ENCODE data around the gene BCAP31. TPM values are rescaled to one million over a fixed set of nuclear protein-coding genes. Genes with fewer than 3 reads are reported as not detected.
"Not testable (repeated sequence)": the region's sequence is repeated elsewhere in the genome, so short reads cannot be mapped to it uniquely, and the experiment has no call there.

Gene BCAP31
- total RNA-seq, 1 donor from 2014 or later: 219 TPM

DNA sequence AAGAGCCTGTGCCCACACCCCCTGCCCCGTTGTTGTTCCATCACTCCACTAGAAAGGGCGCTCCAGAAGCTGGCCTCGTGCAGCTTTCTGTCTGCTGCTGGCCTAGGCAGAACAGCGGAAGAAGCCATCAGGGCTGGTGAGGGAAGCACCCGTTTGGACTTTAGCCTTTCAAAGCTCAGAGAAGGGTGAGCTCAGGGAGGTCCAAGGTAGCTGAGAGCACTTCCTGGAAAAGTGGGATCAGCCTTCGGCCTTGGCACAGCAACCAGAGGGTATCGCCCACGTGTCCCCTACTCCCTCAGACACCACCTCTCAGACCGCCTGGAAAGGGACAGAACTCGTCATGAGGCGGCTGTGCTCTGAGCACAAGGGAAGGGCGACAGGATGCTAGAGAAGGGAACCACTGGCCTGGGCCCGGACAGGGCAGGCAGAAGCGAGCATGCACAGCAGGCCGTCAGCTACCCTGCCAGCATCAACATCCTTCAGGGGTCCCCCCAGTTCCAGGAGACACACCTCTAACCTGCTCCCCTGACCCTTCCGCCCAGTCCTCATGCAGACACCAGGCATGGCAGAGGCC is 24.9 kb downstream of the BCAP31 start:
- H3K9ac ChIP-seq (ENCODE audit: low read length); DNase-seq (ENCODE audit: low read depth); H3K4me1 Mint-ChIP-seq (ENCODE audit: low read depth, unreplicated experiment); H3K27ac Mint-ChIP-seq (ENCODE audit: unreplicated experiment); H3K9me3 Mint-ChIP-seq (ENCODE audit: unreplicated experiment); H3K36me3 ChIP-seq (ENCODE audit: insufficient read depth, low read length); H3K27me3 Mint-ChIP-seq (ENCODE audit: low read depth, unreplicated experiment); H3K27ac ChIP-seq (ENCODE audit: low read depth, low read length); H3K4me3 ChIP-seq (ENCODE audit: insufficient read depth, low read depth, low read length); H3K4me1 ChIP-seq (ENCODE audit: insufficient read depth, low read length); H3K4me2 ChIP-seq (ENCODE audit: low read length); H3K9me3 ChIP-seq (ENCODE audit: insufficient read depth, low read depth, low read length); H3K79me2 ChIP-seq (ENCODE audit: insufficient read depth, low read length); H4K20me1 ChIP-seq (ENCODE audit: insufficient read depth, low read length); H2AFZ ChIP-seq (ENCODE audit: low read depth, low read length); FAIRE-seq; H3K4me3 Mint-ChIP-seq (ENCODE audit: unreplicated experiment); H3K27me3 ChIP-seq (ENCODE audit: insufficient read depth, low read length); H3K36me3 Mint-ChIP-seq (ENCODE audit: low read depth, unreplicated experiment): not testable (repeated sequence)

DNA sequence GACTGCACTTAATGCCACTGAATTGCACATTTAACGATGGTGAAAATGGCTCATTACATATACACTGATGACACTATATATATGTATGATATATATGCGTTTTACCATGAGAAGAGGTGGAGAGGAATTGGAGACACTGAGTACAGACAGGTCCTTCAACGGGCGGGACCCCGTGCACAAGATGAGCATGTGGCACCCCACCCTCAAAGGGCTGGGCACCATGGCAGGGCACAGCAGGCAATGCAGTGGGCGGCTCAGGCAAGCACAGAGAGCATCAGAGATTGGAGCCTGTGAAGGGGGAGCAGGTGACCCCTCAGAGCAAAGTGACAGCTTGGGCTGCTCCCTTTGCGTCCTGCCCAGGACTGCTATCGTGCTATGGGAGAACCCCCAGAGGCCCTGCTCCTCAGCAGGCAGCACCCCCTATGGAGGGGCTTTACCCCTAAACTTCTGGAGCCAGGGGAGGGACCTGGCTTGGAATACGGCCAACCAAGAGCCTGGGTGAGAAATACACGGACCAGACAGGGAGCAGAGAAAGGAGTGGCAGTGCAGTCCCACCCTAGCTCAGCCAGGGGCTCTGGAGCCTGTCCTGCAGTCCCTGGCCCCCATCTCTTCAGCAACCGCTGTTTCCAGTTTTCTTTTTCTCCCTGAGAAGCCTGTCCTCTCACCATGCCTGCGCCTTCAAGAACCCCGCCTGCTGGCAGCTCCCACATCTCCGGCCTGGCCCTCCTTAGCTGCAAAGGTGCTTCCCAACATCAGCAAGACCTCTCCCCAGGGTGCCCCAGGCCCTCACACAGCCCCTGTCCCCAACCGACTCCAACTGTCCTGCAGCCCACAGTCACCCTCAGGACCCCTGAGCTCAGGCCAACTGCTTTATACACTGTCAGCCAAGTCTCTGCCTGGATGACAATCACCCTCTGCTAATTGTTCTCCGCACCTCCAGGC is 26.0 kb downstream of the BCAP31 start:
- no peaks in the 10 kb centered on the region for H3K79me2 ChIP-seq (ENCODE audit: insufficient read depth, low read length)
- H3K4me2 ChIP-seq (ENCODE audit: low read length): no peak overlapping the region
- H3K36me3 ChIP-seq (ENCODE audit: insufficient read depth, low read length): no peaks in the 10 kb centered on the region
- no peaks in the 10 kb centered on the region for H4K20me1 ChIP-seq (ENCODE audit: insufficient read depth, low read length)
- Mint-ChIP-seq H3K4me1 (ENCODE audit: low read depth, unreplicated experiment) (no peaks in the 10 kb centered on the region), H3K27me3 (ENCODE audit: low read depth, unreplicated experiment) (no peaks in the 10 kb centered on the region), H3K4me3 (ENCODE audit: unreplicated experiment) (peak overlapping the region; percentile 45), H3K36me3 (ENCODE audit: low read depth, unreplicated experiment) (peaks cover 4% of the 10 kb centered on the region), H3K27ac (ENCODE audit: unreplicated experiment) (peak overlapping the region; percentile 47), H3K9me3 (ENCODE audit: unreplicated experiment) (no peaks in the 10 kb centered on the region)
- H3K4me1 ChIP-seq (ENCODE audit: insufficient read depth, low read length): peaks cover 2% of the 10 kb centered on the region
- no peaks in the 10 kb centered on the region for H3K9me3 ChIP-seq (ENCODE audit: insufficient read depth, low read depth, low read length)
- H3K27me3 ChIP-seq (ENCODE audit: insufficient read depth, low read length): no peaks in the 10 kb centered on the region
- DNase-seq (ENCODE audit: low read depth): no peak
- no peak for FAIRE-seq
- H3K27ac ChIP-seq (ENCODE audit: low read depth, low read length): no peak overlapping the region
- TF ChIP-seq, protein P1, sequence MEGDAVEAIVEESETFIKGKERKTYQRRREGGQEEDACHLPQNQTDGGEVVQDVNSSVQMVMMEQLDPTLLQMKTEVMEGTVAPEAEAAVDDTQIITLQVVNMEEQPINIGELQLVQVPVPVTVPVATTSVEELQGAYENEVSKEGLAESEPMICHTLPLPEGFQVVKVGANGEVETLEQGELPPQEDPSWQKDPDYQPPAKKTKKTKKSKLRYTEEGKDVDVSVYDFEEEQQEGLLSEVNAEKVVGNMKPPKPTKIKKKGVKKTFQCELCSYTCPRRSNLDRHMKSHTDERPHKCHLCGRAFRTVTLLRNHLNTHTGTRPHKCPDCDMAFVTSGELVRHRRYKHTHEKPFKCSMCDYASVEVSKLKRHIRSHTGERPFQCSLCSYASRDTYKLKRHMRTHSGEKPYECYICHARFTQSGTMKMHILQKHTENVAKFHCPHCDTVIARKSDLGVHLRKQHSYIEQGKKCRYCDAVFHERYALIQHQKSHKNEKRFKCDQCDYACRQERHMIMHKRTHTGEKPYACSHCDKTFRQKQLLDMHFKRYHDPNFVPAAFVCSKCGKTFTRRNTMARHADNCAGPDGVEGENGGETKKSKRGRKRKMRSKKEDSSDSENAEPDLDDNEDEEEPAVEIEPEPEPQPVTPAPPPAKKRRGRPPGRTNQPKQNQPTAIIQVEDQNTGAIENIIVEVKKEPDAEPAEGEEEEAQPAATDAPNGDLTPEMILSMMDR (IDR thresholded peaks at IDR 0.05; ENCODE audit: insufficient read depth, low read depth, low read length): no peak
- TF ChIP-seq EZH2 (IDR thresholded peaks at IDR 0.05; ENCODE audit: insufficient read depth, low read length): no peak
- H3K9ac ChIP-seq (ENCODE audit: low read length): no peak overlapping the region
- no peak overlapping the region for H2AFZ ChIP-seq (ENCODE audit: low read depth, low read length)
- H3K4me3 ChIP-seq (ENCODE audit: insufficient read depth, low read depth, low read length): no peak overlapping the region

DNA sequence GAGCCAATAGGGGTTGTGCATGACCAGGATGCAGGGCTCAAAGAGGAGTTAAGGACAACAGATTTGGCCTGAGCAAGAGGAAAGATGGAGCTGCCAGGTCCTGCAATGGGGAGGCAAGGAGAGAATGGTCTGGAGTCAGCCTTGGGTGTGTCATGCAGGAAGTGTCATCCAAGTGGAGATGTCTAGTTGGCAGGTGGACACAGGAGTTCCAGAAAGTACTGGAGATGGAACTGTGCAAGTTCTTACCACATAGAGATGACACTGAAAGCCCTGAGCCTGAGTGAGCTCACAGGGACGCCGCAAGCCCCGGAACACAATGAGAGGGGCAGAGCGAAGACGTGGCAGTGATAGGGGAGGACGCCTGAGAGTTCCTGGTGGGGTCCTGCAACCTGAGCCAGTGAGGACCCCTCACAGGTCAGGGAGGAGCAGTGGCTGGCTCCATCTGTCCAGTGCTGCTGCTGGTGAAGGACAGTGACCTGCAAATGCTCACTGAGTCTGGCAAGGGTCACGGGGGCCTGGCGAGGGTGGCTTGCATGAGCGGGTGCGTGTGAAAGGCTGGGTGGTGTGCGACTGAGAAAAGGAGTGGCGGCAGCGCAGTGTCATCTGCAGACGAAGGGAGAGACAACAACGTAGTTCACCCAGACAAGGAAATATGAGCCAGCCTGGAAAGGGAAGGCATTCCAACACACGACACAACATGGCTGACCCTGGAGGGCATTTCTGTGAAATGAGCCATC is 27.0 kb downstream of the BCAP31 start:
- not testable (repeated sequence) for DNase-seq (ENCODE audit: low read depth); H3K4me1 ChIP-seq (ENCODE audit: insufficient read depth, low read length); H3K36me3 Mint-ChIP-seq (ENCODE audit: low read depth, unreplicated experiment); H4K20me1 ChIP-seq (ENCODE audit: insufficient read depth, low read length); H3K4me2 ChIP-seq (ENCODE audit: low read length); H3K27me3 ChIP-seq (ENCODE audit: insufficient read depth, low read length); H3K4me3 Mint-ChIP-seq (ENCODE audit: unreplicated experiment); H3K27ac ChIP-seq (ENCODE audit: low read depth, low read length); H3K36me3 ChIP-seq (ENCODE audit: insufficient read depth, low read length); H3K9me3 Mint-ChIP-seq (ENCODE audit: unreplicated experiment); H3K9ac ChIP-seq (ENCODE audit: low read length); FAIRE-seq; H3K4me3 ChIP-seq (ENCODE audit: insufficient read depth, low read depth, low read length); H3K4me1 Mint-ChIP-seq (ENCODE audit: low read depth, unreplicated experiment); H3K9me3 ChIP-seq (ENCODE audit: insufficient read depth, low read depth, low read length); H3K27me3 Mint-ChIP-seq (ENCODE audit: low read depth, unreplicated experiment); H3K79me2 ChIP-seq (ENCODE audit: insufficient read depth, low read length); H2AFZ ChIP-seq (ENCODE audit: low read depth, low read length)
- peak overlapping the region; percentile 41 for H3K27ac Mint-ChIP-seq (ENCODE audit: unreplicated experiment)

DNA sequence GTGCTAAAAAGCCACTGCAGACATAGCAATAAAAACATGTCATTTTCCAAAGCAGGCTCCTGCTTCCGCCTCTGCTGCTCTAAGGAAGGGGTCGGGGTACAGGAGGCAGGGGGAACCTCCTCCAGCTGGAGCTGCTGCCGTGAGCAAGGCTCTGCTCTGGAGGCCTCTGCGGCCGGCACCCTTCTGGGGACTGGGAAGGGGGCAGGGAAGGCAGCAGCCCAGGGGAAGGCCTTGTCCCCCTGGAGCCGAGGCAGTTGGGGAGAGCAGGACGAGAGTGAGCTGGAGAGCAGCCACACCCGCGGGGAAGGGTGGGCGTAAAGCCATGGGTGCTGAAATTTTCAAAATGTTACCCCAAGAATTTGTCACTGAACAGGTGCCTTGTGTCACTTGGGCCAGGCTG is 27.6 kb downstream of the BCAP31 start:
- FAIRE-seq; H3K27me3 Mint-ChIP-seq (ENCODE audit: low read depth, unreplicated experiment); H3K4me1 ChIP-seq (ENCODE audit: insufficient read depth, low read length); H3K27me3 ChIP-seq (ENCODE audit: insufficient read depth, low read length); H3K79me2 ChIP-seq (ENCODE audit: insufficient read depth, low read length); H3K9me3 Mint-ChIP-seq (ENCODE audit: unreplicated experiment); H3K4me3 Mint-ChIP-seq (ENCODE audit: unreplicated experiment); H3K27ac Mint-ChIP-seq (ENCODE audit: unreplicated experiment); H4K20me1 ChIP-seq (ENCODE audit: insufficient read depth, low read length); H3K36me3 Mint-ChIP-seq (ENCODE audit: low read depth, unreplicated experiment); H3K4me2 ChIP-seq (ENCODE audit: low read length); H3K9me3 ChIP-seq (ENCODE audit: insufficient read depth, low read depth, low read length); H3K9ac ChIP-seq (ENCODE audit: low read length); H3K4me1 Mint-ChIP-seq (ENCODE audit: low read depth, unreplicated experiment); H3K36me3 ChIP-seq (ENCODE audit: insufficient read depth, low read length); H3K4me3 ChIP-seq (ENCODE audit: insufficient read depth, low read depth, low read length); H3K27ac ChIP-seq (ENCODE audit: low read depth, low read length); DNase-seq (ENCODE audit: low read depth); H2AFZ ChIP-seq (ENCODE audit: low read depth, low read length): not testable (repeated sequence)

All from astrocyte (in vitro differentiated cells and primary cell).